A549 treated with ZK216348 at 1 μM for 4 hours (cell line): Measurements from ENCODE around the gene PDSS1. TPM values are rescaled to one million over a fixed set of nuclear protein-coding genes. Genes with fewer than 3 reads are reported as not detected.

Experiments used
- total RNA-seq: library from RNA; stranded (reverse); fragments of 200-300 nt; extraction: Qiagen RNA extraction; gene quantifications from 5 replicates; pipeline ENCODE4 v1.2.3, GENCODE V29; 2022; ENCODE audit warnings: low read depth

The PDSS1 gene
- total RNA-seq, result 14.6 to 16.6 TPM (median 15.5 TPM) in 5 replicates

GRCh38 chr10:26697163-26697921 is at the start of gene PDSS1:
TSS of gene PDSS1 (plus strand) at chr10:26697701. CDS start at chr10:26697712, 11 bp downstream.

Other genes with a start within 250 kb of the PDSS1 start
- gene ABI1, start 163.3 kb downstream of the PDSS1 start, total RNA-seq, result 51.0 to 56.1 TPM (median 53.3 TPM) in 5 replicates